GM19438 (cell line): Measurements from ENCODE around the gene KCNJ18.
A peak's percentile ranks its signal among the peaks of the same experiment; 100 is the strongest.
"Not testable (repeated sequence)": the region's sequence is repeated elsewhere in the genome, so short reads cannot be mapped to it uniquely, and the experiment has no call there.

Experiments used
- ATAC-seq: cut with Tn5 transposase; IDR thresholded peaks from one replicate; pipeline ENCODE4 v1.9.1; 2021; ENCODE audit warnings: low read depth; ENCODE audit not compliant: unreplicated experiment

KCNJ18 gene

GRCh38 chr17:21719511-21720226, 27.3 kb downstream of the KCNJ18 start:
- ATAC-seq, result not testable (repeated sequence)

- ATAC-seq, result not testable (repeated sequence)
Measured at GRCh38 chr17:21720566-21720965, 28.2 kb downstream of the KCNJ18 start.

- ATAC-seq, result not testable (repeated sequence)
Measured at GRCh38 chr17:21722268-21722667, 29.9 kb downstream of the KCNJ18 start.

GRCh38 chr17:21724216-21725006, 32.1 kb downstream of the KCNJ18 start:
- ATAC-seq, result not testable (repeated sequence)

- ATAC-seq, result not testable (repeated sequence)
Measured at GRCh38 chr17:21731076-21731475, 38.8 kb downstream of the KCNJ18 start.

- not testable (repeated sequence) for ATAC-seq
Measured at GRCh38 chr17:21733931-21734330, 41.6 kb downstream of the KCNJ18 start.

- not testable (repeated sequence) for ATAC-seq
Measured at GRCh38 chr17:21735814-21736213, 43.5 kb downstream of the KCNJ18 start.

GRCh38 chr17:21737015-21737580, 44.8 kb downstream of the KCNJ18 start:
- not testable (repeated sequence) for ATAC-seq

GRCh38 chr17:21738241-21738640, 45.9 kb downstream of the KCNJ18 start:
- not testable (repeated sequence) for ATAC-seq

- ATAC-seq, result peak; percentile 54
Measured at GRCh38 chr17:21738877-21739474, 46.7 kb downstream of the KCNJ18 start.

- not testable (repeated sequence) for ATAC-seq
Measured at GRCh38 chr17:21739485-21739884, 47.2 kb downstream of the KCNJ18 start.

GRCh38 chr17:21740836-21741235, 48.5 kb downstream of the KCNJ18 start:
- ATAC-seq, result not testable (repeated sequence)

- ATAC-seq, result not testable (repeated sequence)
Measured at GRCh38 chr17:21741520-21741919, 49.2 kb downstream of the KCNJ18 start.

- ATAC-seq, result no peak
Measured at GRCh38 chr17:21742326-21742725, 50.0 kb downstream of the KCNJ18 start.

GRCh38 chr17:21744151-21744550, 51.8 kb downstream of the KCNJ18 start:
- ATAC-seq, result not testable (repeated sequence)

GRCh38 chr17:21744621-21745020, 52.3 kb downstream of the KCNJ18 start:
- not testable (repeated sequence) for ATAC-seq

GRCh38 chr17:21745385-21746054, 53.2 kb downstream of the KCNJ18 start:
- ATAC-seq, result not testable (repeated sequence)

- ATAC-seq, result not testable (repeated sequence)
Measured at GRCh38 chr17:21746415-21746814, 54.1 kb downstream of the KCNJ18 start.

- ATAC-seq, result not testable (repeated sequence)
Measured at GRCh38 chr17:21747195-21747915, 55.0 kb downstream of the KCNJ18 start.

GRCh38 chr17:21748686-21749085, 56.4 kb downstream of the KCNJ18 start:
- ATAC-seq, result not testable (repeated sequence)
